Measurements from ENCODE around the gene LGALS9.
"Not testable (repeated sequence)": the region's sequence is repeated elsewhere in the genome, so short reads cannot be mapped to it uniquely, and the experiment has no call there.

LGALS9 gene

DNA sequence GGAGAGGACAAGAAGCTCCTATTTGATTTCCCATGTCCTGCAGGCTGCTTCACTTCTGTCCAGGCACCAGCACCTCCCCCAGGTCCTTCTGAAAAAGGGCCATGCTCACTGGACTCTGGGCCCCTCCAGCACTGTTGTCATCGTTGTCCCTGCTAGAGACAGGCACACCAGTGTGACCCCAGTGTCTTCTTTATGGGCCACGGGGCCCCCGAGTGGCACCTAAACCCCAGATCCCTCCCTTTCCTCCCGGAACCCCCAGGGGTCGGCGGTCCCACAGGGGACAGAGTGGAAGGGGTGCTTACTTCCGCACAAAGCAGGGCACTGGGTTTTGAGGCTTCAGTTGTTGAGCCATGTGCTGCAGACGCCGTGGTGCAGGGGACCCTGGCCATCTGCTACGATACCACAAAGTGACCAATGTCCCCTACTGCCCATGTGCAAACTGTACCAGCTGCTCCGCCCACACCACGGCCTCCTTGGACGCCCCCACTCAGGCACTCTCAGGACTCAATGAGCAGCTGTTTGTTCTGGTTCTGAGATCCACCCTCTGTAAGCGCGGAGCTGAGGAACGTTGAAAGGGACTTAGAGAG, 24.6 kb downstream of the LGALS9 start:
- DNase-seq = not testable (repeated sequence)

DNA sequence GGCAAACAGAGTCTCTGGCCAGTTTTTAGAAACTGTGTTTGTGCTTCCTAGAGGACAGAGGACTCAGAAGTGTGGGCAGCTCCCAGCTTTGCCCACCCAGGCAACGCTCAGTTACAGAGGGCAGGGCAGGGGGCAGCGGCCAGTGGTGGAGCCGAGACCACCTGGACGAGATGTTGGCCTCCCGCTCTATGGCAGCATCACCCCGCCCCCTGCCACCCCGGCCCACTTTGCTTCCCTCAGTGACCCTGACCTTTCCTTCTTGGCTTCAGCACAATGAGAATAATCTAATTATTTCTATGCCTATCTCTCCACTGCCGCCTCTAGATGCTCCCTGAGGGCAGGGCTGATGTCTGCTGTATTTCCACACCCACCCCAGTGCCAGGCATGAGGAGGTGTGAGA, 25.6 kb downstream of the LGALS9 start:
- DNase-seq = not testable (repeated sequence)

DNA sequence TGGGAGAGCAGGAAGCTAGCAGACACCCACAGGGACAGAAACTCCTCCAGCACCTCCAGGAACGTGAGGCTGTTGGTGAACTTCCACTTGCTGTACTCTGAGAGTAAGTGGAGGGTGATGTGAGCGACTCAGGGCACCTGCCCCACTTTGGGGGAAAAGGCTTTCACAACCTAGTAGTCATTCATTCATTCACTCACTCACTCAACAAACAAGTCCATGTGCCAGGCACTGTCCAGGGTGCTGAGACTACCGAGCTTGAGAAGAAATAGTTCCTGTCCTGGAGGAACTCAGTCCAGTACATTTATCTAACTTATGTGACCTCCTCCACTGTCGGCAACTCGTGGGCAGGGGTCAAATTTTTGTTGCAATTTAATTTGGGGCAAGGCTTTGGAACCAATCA, 26.6 kb downstream of the LGALS9 start:
- DNase-seq = no peak

DNA sequence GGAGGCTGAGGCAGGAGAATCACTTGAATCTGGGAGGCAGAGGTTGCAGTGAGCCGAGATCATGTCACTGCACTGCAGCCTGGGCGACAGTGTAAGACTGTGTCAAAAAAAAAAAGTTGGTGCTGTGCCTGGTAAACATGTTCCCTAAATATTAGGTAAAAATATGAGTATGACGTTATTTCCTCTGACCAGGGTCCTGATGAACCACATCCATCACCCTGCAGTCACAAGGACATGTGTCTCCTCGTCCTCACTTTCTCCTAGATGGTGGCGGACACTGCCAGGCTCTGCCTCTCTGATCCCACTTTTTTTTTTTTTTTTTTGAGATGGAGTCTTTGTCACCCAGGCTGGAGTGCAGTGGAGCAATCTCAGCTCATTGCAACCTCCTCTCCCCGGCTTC, 28.7 kb downstream of the LGALS9 start:
- no peak for DNase-seq

DNA sequence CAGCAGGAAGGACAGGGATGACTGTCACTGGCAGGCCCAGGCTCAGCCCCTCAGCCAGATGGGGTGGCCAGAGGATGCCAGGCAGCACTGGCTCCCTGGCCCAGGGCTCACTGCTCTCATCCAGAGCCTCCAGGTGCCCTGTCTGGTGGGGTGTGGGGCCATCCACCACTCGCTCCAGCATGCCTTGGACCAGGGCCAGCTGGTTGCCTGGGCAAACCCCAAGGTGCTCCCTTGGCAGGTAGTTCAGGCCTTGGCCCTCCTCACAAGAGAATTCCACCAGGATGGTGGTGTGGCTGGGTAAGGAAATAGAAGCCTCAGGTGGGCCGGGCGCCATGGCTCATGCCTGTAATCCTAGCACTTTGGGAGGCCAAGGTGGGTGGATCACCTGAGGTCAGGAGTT, 29.4 kb downstream of the LGALS9 start:
- DNase-seq = no peak

DNA sequence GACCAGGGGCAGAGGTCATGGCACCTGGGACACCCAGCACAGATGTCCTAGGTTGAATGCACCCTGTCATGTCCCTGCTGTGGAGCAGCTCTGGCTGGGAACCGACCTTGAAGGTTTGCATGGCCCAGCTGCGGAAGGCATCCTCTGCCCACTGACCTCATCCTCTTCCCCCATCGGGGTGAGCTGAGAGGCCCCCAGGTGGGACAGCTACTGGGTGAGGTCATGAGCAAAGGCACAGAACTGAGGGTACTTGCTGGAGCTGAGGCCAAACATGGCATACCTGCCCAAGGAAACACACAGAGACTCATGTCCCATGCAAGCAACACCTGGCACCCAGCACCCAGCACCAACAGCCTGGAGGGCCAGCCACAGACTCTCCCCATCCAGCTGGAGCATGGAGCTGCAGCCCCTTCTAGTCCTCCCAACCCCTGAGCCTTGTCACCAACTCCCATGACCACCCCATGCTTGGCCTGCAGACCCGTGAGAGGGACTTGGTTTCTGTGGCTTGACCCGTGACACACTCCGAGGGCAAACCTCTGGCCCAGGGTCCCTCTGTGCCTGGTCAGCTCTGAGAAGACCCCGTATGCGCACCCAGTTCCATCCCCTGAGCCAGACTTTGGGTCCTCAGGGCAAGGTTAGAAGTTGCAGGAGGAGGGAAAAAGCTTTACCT, 33.1 kb downstream of the LGALS9 start:
- no peak for DNase-seq

DNA sequence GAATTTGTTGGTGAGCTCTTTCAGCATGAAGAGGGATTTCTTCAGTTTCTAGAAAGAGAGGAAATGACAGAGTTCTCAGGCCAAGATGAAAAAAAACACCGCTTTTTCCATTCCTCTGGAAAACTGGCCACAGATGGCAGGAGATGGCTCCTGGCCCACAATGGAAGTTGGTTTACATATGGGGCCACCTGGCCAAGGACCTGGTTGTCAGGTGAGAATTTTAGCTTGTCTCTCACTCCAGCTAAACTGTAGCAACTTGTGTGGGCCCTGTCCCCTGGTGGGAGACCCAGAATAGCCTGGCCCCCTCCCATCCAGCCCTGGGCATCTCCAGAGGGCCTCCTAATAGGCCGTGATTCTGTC, 33.6 kb downstream of the LGALS9 start:
- DNase-seq = no peak

DNA sequence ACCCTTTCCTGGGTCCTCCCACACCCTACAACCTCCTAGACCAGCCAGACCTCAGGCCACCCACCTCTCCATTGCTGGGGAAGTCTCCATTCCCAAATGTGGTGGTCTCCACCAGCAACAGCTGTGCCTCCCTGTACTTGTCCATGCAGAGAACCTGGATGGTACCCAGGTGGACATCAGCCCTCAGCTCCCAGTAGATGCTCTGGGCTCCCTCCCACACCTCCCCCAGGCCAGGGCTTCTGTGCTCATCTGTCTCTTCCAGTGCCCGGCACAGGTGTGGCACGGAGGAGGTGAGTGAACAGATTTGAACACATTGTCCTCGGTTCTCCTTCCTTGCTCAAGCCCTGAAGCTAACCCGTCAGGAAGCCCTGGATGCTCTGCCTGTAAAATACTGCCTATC, 34.6 kb downstream of the LGALS9 start:
- no peak for DNase-seq

DNA sequence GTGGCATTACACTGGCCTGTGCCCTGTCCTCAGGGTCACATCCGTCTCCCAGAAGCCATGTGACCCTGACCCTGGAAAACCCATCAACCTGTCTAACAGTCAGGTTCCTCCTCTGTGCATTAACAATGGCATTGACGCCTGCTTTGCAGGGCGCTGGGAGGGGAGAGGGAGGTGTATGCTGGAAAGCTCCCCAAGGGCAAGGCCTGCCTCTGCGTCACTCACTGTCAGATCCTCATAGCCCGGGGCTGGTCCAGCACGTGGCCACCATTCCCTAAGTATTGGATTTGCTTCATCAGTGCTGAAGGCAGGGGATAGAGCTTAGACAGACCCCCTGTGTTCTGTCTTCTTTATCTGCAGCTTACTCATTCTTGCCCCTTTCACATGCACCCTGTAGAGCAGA, 35.3 kb downstream of the LGALS9 start:
- DNase-seq = not testable (repeated sequence)

DNA sequence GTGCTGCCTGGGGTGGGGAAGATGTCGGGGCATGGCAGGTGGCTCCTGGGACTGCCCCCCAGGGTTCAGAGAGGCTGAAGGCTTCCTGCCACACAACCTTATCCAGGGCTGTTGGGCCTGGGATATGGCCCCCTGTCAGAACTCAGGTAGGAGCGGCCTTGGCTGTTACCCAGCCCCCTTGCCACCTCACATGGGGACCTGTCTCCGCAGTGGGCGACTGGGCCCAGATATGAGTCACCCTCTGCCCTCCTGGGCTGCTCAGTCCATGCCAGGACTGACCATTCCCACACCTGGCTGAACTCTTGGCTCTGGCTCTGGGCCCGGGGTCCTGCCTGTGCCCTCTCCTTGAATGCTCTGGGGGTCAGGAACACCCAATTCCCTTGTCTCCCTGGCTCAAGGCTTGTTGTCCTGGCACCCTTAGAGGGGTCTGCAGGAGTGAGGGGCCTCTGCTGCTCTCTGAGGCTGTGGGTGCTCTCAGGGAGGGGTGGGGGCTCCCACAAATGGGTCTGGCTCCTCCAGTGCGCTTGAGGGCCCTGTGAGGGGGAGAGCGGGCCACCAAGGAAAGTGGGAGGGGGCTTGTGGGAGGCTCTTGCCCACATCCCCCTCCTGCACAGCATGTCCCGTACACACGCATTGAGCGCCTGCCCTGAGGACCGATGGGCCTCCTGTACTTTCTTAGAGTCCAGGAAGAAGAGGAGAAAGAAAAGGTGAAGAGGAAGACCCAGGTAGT, 36.0 kb downstream of the LGALS9 start:
- no peak for DNase-seq

DNA sequence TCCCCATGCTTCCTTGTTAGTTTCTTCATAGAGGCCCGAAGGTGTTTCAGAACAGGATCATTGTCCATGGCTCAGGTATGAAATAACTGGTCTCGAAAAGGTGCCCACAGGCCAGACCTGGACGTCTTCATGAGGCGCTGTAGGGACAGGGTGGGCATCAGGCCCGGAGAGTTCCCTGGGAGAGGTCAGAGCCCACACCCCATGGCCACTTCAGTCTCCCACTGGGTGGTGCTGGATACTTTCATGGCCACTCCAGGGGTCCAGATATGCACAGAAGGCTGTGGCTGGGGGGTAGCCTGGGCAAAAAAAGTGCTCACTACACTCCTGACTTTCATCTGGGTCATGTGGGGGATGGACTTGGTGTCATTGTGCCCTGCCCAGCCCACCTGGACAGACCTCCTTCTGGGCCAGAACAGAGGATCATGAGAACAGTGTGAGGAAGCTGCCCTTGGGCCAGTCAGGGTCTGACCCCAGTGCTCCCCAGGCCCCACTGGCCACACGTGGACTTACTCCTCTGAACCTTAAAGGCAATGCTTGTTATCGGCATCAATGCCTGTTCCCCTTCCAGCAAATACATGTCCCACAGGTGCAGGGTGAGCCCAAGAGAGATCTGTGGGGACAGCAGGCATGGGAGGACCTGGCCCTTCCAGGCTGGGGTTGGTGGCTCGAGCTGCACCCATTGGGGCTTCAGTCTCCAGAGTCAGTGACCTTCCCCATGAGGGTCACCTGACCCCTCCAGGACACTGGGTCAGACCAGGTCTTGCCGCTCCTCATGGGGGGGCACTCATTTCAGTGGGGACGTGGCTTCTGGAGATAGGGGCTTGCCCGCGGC, 36.9 kb downstream of the LGALS9 start:
- DNase-seq = no peak

DNA sequence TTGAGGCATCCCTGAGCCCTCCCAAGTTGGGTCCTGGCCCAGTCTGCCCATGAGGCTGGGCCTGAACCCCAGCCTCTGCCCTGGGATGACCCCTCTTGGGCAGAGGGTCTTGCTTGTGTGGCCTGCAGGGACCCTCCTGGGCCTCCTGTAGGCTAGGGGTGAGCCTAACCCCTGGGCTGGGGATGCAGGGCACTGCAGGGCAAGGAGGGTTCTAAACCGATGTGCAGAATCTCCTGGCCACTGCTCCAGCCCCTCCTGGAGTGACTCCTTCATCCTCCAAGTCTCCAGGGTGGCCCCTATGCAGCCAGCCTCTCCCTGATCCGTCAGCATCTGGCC, 37.5 kb downstream of the LGALS9 start:
- no peak for DNase-seq

DNA sequence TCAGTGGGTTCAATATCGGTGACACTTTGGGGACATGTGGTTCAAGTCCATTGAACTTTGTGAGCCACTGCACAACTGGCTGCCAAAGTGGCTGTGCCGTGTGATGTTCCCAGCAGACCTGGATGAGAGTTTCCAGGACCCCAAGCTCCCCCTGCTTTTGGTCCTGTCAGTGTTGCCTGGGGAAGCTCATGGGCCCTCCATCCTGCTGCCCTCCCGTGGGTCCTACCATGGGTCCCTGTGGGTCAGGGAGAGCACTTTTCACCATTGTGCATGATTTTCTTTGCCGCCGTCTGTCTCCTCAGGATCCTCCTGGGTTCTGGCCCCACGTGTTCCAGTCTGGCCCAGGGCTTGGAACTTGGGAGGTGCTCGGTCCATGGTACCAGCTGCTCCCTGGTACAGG, 38.1 kb downstream of the LGALS9 start:
- no peak for DNase-seq

DNA sequence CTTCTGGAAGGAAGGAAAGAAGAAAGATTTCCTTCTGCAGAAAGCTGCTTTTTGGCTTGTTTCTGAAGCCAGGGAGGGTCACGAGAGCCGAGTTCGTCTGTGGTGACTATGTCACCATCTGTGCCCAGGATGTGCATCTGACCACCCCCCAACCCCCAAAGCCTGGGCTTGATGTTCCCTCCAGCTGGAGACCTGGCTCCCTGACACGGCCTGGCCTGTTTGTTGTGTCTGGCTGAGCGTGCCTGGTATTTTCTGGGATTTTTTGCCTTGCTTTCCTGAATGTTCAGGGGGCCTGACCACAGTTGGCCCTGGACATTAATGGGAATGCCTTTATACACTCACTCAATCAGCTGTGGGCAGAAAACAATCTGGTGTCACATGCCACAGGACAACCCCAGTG, 38.9 kb downstream of the LGALS9 start:
- no peak for DNase-seq

DNA sequence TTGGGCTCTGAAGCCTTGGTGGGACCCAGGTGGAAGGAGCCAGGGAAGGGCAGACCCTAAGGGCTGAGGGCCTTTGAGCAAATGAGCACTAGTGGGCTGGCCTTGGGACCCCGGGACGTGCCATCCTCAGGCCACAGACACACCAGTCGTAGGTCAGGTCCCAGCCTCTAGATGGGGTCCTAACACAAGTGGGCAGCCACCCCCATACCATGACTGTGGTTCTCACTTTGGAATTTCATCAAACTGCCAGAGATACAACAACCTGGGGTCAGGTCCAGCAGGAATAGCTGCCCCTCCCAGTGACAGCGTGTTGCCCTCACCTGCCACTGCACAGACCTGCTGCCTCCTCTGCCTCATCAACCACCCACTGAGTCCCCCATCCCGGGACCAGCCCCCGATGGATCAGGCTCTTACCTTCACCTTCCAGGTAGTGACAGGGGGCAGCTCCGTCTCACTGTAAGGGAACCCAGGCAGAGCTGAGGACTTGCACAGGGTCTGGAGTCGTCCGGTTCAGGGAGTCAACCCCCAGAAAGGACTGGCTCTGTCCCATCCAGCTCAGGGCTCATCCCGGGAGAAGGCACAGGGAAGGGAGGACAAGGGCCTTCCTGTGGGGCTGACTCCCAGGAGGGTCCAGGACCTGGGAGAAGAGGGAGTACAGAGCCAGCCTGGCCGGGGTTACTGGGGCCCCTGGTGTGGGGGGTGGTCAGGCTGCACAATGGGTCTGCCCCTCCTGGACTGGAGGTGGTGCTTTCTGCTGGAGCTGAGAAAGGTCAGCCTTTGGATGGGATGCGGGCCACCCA, 40.0 kb downstream of the LGALS9 start:
- DNase-seq = no peak

DNA sequence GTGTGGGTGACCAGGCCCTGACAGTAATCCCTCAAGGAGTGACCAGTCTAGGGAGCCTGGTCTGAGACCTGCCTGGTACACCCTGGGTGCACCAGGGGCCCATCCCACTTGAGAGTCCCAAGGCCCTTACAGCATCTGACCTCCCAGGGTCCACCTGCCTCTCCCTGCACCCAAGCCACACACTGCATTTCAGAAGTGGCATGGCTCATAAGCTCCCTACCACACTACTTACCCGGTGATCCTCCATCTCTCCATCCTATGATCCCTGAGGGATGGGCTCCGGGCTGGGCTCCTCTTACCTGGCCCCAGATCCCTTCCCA, 40.6 kb downstream of the LGALS9 start:
- DNase-seq = no peak

DNA sequence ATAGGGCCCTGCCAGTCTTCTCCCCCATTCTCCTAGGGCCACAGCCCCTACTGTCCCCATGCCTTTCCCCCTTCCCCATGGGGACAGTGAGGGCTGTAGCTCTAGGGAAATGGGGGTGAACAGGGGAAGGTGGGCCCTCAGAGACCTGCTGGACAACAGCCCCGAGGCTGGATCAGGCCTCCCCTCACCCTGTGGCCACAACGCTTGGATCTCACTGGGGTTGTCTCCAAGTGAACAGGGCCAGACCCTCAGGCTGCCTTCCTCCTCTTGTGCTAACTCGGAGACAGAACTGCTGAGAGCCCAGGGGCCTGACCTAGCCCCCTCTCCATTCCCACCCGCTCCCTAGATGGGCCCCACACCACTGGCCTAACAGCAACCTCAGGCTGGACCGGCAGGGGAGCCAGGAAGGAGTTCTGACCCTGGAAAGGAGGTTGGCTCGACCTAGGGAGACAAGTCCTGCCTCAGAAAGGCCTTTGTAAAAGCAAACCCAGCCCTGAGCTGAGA, 41.0 kb downstream of the LGALS9 start:
- DNase-seq = not testable (repeated sequence)

DNA sequence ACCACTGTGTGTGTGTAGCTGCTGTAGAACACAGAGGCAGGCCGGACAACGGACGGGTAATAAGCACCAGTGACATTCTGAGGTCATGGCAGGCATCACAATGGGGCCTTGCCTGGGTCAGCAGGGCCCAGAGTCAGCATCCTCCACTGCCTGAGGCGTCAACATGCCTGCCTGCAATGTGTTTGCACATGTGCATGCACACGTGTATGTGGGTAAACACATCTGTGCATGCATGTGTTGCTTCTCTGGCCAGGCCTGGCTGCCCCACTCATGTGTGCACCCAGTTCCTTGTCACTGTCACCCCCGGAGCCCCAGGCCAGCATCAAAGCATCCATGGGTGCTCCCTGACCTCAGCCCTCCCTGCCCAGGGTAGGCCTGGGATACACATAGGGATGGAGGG, 43.3 kb downstream of the LGALS9 start:
- DNase-seq = no peak

DNA sequence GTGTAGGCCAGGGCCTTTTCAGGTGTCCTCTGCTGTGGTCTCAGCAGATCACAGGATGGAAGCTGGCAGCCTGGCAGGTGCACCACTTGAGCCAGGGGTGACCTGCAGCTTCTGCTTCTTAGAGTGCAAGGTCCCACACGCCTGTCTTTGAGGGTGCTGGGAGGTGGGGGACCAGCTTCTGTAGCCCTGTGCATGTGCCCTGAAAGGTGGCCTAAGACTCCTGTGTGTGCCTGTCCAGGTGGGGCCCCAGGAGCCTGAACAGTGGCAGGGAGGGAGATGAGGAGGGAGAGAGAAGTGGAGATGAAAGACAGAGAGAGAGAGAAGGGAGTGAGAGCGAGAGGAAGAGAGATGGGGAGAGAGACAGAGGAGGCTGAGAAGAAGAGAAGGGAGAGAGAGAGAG, 46.2 kb downstream of the LGALS9 start:
- DNase-seq = no peak

DNA sequence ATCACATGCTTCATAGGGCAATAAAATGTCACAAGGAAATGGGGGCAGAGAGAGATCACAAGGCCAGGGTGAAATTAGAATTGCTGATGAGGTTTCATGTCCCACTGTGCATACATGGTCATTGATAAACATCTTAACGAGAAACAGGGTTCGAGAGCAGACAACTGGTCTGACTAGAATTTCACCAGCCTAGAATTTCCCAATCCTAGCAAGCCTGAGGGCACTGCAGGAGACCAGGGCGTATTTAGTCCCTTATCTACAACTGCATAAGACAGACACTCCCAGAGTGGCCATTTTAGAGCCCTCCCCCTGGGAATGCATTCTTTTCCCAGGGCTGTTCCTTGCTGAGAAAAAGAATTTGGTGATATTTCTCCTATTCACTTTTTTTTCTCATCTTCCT, 55.3 kb downstream of the LGALS9 start:
- not testable (repeated sequence) for DNase-seq

DNA sequence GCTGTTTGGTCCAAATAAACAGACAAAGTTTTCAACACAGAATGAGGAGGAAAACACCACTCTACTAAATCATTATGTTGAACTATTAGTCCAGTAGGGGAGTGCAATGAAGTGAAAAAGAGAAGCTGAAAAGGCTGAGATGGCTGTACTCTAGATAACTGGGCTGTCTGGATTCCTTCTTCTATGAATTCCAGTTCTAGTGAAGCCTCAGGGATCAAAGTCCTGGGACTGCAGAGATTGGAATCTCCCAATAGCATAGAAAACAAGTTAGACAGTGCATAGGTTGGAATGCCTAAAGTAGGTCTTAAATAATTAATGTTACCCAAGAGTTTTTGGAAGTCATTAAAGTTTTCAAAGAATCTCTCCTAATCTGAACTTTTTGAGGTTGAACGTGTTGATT, 59.9 kb downstream of the LGALS9 start:
- DNase-seq = no peak

DNA sequence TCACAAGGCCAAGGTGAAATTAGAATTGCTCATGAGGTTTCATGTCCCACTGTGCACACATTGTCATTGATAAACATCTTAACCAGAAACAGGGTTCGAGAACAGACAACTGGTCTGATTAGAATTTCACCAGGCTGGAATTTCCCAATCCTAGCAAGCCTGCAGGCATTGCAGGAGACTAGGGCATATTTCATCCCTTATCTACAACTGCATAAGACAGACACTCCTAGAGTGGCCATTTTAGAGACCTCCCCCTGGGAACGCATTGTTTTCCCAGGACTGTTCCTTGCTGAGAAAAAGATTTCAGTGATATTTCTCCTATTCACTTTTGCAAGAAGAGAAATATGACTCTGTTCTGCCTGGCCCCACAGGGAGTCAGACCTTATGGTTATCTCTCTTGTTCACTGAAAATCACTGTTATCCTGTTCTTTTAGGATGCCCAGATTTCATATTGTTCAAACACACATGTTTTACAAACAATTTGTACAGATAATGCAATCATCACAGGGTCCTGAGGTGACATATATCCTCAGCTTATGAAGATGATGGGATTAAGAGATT, 64.3 kb downstream of the LGALS9 start:
- DNase-seq = not testable (repeated sequence)
